NAMALWA (cell line): Measurements from ENCODE around the gene FNDC11.
A peak's percentile ranks its signal among the peaks of the same experiment; 100 is the strongest.

Experiments
- DNase-seq: peaks from one replicate; pipeline ENCODE4 v3.0.0-alpha.2; 2015; ENCODE audit warnings: low spot score

FNDC11 gene

GRCh38 chr20:63525185-63525584, 28.8 kb upstream of the FNDC11 start:
- no peak for DNase-seq

DNA sequence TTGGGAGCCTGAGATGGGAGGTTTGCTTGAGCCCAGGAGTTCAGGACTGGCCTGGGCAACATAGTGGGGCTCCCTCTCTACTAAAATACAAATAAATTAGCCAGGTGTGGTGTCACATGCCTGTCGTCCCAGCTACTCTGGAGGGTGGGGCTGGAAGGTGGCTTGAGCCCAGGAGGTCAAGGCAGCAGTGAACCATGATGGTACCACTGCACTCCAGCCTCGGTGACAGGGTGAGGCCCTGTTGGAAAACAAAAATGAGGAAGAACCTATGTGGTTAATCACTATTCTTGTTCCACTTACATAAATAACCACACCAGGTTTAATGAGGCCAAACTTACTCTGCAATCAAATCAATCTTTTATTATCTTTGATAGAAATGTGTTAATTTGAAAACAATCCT, 28.0 kb upstream of the FNDC11 start:
- DNase-seq = no peak

DNA sequence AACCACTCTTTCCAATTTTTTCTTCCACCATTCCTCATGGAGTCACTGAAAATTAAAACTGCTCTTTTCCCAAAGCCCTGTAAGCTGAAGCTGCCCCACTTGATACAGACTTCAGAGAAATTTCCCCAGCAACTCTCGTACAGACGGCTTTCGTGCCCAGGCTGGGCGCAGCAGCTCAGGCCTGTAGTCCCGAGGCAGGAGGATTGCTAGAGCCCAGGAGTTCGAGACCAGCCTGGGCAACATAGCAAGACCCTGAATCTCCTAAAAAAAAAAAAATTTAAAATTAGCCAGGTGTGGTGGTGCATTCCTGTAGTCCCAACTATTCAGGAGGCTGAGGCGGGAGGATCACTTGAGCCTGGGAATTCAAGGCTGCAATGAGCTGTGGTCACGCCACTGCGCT, 26.8 kb upstream of the FNDC11 start:
- no peak for DNase-seq

DNA sequence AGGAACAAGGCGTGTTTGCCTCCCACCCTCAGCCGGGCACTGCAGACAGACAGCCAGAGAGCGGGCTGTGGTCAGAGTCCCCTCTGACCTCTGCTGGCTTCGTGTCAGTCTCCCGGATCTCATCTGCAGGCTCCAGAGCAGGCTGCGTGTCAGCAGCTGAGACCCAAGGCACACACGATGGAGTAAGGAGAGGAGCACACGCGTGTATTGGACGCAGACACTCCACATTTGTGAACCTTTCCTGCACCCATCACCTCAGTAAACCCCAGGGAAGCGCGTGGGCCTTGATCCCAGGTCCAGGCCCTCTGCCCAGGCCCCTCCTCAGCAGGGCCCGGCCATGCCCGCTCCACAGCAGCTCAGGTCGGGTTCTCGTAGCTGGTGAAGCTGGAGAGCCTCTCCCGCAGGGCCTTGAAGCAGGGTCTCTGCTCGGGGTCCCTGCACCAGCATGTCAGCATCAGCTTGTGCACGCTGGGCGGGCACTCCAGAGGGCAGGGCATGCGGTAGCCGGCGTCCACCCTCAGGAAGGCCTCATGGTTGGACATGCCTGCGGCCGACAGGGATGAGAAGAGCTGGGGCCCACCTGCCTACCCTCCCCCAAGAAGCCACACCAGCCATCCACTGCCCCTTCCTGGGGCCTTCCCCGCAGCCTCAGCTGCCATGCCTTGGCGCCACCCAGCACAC, 24.6 kb upstream of the FNDC11 start:
- DNase-seq = no peak

- DNase-seq = no peak
Observed at GRCh38 chr20:63529861-63530787, 23.8 kb upstream of the FNDC11 start.

- no peak for DNase-seq
Observed at GRCh38 chr20:63530788-63531160, 23.2 kb upstream of the FNDC11 start.

- DNase-seq = no peak
Observed at GRCh38 chr20:63531686-63532448, 22.1 kb upstream of the FNDC11 start.

DNA sequence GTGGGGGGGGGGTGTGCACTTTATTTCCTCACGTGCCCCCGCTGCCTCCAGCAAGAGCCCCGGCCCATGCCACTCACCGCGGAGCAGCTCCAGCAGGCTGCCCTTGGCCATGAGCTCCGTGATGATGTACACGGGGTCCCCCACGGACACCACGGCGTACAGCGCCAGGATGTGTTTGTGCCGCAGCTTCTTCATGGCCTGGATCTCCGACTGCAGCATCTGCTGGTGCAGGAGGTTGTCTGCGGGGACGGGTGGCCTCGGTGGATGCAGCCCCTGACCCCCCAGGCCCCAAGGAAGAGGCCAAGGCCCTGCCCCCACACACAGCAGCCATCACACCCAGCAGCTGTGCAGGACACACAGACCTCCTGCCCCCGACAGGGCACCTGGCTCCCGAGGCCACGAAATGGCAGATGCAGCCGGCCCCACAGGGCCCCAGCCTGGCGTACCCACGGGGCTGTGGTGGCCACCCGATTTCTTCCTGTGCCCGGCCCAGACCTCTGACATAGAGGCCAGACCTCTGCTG, 21.4 kb upstream of the FNDC11 start:
- DNase-seq = no peak

GRCh38 chr20:63533388-63533787, 20.6 kb upstream of the FNDC11 start:
- no peak for DNase-seq

DNA sequence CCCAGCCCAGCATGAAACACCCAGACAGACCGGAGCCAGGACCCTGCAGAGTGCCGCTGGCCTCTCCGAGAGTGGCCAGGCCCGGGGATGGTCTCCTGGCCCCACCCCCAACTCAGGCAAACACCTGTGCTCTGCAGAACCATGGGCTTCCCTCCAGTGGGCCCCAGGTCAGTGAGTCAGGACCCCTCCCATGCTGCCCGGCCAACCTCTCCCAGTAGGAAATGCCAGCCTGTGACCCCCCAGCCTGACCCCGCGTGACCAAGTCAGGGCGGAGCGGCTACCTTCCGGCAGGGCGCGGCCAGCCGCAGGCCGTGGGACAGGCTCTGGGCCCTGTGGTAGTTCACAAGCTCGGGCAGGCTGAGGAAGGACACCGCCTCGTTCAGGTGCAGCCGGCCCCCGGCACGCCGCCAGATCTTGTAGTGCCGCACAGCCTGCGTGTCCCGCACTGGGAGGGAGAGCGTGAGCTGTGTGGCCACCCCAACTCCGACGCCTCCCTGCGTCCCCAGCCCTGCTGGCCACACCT, 20.0 kb upstream of the FNDC11 start:
- DNase-seq = no peak

DNA sequence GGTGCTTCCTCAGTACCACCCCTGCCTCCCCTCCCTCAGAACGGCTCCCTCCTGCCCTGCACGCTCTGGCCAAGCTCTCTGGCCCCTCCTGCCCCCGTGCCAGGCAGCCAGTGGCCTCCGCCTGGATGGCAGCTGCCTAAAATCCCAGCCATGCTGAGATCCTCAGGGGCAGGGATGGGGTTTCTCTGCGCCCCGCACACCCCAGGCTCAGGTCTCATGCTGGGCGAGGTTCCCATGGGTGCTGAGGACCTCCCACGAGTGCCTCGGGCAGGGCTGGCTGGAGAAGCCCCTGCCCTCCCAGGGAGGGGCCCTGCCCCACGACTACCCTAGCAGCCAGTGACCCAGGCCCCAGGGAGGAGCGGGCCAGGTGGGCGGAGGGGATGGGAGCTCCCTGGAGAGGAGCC, 19.5 kb upstream of the FNDC11 start:
- no peak for DNase-seq

DNA sequence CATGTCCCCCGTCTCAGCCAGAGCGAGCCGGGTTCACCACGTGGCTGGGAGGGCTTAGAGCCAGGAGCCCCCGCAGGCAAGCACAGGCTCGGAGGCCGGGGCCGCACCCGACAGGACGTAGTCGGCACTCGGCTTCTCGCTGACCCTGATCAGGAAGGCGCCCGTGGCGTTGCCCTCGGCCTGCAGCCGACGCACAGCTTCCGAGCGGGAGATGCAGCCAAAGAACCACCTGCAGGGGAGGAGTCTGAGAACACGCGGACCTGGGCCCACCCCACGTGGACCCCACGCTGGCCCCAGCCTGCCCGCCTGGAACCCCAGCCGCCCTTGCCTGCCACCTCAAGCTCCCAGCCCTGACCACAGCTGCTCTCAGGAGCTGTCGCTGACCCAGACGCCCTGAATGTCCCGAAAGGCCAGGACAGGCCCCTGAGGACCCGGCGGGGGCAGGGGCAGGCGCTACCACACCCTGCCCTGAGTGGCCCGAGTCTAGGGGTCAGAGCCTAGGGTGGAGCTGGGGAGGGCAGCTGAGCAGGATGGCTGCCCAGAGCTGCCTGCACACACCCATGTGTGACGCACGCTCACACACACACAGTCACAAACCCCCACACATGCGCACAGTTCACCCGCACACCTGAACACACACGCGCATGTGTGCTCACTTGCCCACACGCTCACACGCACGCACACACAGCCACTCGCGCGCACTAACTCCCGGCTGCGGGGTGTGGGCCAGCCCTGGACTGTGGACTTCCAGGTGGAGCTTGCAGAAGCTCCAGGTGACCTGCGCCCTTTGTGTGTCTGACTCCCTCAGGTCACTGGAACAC, 18.9 kb upstream of the FNDC11 start:
- DNase-seq = no peak

- peak; percentile 35 for DNase-seq
Observed at GRCh38 chr20:63536241-63536977, 17.6 kb upstream of the FNDC11 start.

GRCh38 chr20:63536997-63537524, 16.9 kb upstream of the FNDC11 start, which contains the start of gene PTK6:
Gene PTK6, minus strand, starts transcription at chr20:63537376. Its CDS starts 62 bp downstream, at chr20:63537314.
- DNase-seq = no peak

DNA sequence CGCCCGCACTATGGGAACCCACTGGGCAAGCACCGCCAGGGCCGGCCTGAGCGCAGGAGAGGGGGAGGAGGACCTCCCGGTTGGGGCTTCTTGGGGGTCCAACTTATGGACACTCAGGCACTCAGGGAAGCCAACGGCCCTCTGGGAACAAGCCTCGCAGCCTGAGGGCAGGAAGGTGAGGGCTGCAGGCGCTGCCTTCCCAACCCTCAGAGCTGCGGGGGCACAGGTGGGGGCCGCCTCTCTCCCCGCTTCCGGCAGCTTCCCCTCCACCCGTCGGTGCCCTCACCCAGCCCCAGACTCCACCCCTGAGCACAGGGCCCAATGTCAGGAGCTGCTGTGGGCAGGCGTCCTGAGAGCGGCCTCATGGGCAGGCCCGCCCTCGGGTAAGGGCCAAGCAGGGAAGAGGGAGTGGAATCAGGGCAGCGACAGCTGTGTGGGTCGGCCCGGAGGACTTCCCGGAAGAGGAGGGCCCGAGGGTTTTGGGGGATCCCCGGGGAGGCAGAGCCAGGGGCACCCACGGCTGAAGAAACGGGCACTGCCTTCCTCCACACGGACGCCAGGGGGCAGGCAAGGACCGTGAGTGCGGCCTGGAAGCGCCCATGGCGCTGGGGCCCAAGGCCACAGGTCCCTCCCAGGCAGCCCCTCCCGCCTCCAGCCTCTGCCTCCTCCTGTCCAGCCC, 16.3 kb upstream of the FNDC11 start:
- DNase-seq = peak; percentile 96

DNA sequence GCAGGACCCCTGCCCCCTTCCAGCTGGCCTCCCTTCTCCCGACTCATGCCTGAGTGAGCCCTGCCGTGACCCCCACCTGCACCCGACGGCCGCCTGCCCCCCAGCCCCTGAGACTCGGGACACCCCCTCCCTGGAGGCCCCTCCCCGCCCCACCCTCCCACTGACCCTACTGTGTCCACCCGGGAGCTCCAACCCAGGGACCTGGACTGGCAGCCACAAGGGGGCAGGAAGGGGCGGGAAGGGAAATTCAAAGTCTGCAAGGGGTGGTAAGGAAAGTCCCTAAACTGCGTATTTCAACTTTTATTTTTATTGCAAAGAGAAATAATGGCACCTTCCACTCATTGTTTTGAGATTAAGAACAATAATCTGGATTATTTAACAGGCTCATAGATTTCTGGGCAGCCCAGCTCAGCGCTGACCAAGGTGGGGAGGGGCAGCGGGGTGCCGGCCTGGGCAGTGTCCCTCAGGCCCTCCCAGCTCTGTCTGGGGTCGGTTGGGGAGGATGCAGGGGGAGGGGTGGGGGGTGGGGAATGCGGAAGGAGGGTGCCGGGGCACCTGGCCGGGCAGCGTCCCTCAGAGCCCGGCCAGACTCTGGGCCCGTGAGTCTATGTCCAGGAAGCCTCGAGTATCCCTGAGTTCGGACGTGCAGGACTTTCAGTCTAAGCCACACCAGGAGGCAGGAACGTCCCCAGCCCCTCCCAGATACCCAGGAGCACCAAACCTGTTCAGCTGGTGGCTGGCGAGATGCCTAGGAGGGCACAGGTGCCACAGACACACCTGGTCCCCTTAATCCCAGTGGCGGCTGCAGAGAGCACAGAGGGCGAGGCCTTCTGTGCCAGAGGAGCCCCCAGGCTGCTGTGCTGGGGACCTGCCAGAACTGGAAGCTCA, 15.5 kb upstream of the FNDC11 start:
- no peak for DNase-seq

DNA sequence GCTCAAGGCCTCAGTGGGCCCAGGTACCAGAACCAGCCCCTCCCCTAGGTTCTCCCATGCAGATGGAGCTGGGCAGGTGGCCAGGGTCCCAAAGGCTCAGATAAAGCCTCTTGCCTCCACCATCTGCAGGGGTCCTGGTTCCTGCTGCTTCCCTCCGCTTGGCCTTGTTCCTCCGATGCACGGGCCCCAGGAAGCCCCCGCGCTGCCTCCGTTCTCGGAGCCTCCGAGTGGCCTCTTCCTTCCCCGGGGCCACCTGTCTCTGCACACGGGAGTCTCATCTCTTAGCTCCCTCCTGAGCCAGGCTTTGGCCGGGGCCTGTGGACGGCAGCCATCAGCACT, 14.9 kb upstream of the FNDC11 start:
- no peak for DNase-seq

- no peak for DNase-seq
Observed at GRCh38 chr20:63539441-63540370, 14.3 kb upstream of the FNDC11 start.
